ENCODE results near the gene SH3BGRL2.
"Not testable (repeated sequence)": the region's sequence is repeated elsewhere in the genome, so short reads cannot be mapped to it uniquely, and the experiment has no call there.

The SH3BGRL2 gene

DNA sequence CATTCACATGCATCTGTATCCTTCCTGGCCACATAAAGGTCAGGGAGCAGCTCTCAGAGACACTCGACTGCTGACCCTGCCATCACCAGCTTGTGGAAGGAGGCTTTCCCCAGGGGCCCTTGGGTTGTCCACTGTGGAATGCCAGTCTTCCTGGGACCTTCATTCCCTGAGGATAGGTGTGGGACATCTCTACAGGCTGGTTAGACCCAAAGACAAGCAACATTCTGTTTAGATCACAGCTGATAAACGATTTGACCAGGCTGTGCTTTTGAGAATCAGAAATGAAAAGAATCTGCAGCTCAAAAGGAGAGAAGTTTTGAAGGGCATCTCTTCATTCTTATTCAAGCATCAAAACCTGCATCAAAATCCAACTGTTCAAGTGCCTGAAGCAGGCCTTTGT is 18.2 kb upstream of the SH3BGRL2 start:
- TF ChIP-seq, protein P1, sequence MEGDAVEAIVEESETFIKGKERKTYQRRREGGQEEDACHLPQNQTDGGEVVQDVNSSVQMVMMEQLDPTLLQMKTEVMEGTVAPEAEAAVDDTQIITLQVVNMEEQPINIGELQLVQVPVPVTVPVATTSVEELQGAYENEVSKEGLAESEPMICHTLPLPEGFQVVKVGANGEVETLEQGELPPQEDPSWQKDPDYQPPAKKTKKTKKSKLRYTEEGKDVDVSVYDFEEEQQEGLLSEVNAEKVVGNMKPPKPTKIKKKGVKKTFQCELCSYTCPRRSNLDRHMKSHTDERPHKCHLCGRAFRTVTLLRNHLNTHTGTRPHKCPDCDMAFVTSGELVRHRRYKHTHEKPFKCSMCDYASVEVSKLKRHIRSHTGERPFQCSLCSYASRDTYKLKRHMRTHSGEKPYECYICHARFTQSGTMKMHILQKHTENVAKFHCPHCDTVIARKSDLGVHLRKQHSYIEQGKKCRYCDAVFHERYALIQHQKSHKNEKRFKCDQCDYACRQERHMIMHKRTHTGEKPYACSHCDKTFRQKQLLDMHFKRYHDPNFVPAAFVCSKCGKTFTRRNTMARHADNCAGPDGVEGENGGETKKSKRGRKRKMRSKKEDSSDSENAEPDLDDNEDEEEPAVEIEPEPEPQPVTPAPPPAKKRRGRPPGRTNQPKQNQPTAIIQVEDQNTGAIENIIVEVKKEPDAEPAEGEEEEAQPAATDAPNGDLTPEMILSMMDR (IDR thresholded peaks at IDR 0.05; ENCODE audit: poor library complexity, severe bottlenecking) = no peak
- Histone ChIP-seq H3K9me3 (ENCODE audit: severe bottlenecking) (no peaks in the 10 kb centered on the region), H3K4me1 (ENCODE audit: insufficient read depth, poor library complexity, severe bottlenecking) (no peaks in the 10 kb centered on the region), H3K36me3 (ENCODE audit: low read depth) (no peaks in the 10 kb centered on the region), H3K27me3 (ENCODE audit: insufficient read depth, poor library complexity, severe bottlenecking) (no peaks in the 10 kb centered on the region), H3K4me3 (ENCODE audit: severe bottlenecking) (no peak overlapping the region), H3K27ac (ENCODE audit: poor library complexity, severe bottlenecking) (no peak overlapping the region)
- DNase-seq (ENCODE audit: low spot score) (no peak), ATAC-seq (ENCODE audit: low read depth) (no peak)

DNA sequence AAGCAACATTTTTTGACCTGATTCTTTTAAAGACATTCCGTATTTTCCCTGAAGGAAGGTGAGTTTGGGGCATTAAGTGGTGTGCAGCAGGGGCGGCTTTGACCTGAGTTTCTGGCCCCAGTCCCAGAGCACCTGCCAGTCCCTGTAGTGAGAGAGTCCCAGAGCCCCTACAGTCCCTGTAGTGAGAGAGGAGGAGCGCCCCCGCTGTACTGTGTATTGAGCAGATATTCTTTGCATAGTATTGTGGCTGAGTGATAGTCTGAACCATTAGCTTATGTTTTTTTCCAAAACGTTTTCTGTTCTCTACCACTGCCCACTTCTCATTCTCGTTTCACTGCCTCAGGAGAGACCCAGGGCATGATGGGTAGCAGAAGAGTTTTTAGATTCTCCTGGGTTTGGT is 17.2 kb upstream of the SH3BGRL2 start:
- H3K4me3 ChIP-seq (ENCODE audit: severe bottlenecking) = no peak overlapping the region
- no peaks in the 10 kb centered on the region for H3K36me3 ChIP-seq (ENCODE audit: low read depth)
- H3K27me3 ChIP-seq (ENCODE audit: insufficient read depth, poor library complexity, severe bottlenecking) = no peaks in the 10 kb centered on the region
- DNase-seq (ENCODE audit: low spot score) = no peak
- TF ChIP-seq, protein P1 (IDR thresholded peaks at IDR 0.05; ENCODE audit: poor library complexity, severe bottlenecking) = no peak
- no peaks in the 10 kb centered on the region for H3K9me3 ChIP-seq (ENCODE audit: severe bottlenecking)
- ATAC-seq (ENCODE audit: low read depth) = no peak
- no peaks in the 10 kb centered on the region for H3K4me1 ChIP-seq (ENCODE audit: insufficient read depth, poor library complexity, severe bottlenecking)
- no peak overlapping the region for H3K27ac ChIP-seq (ENCODE audit: poor library complexity, severe bottlenecking)

DNA sequence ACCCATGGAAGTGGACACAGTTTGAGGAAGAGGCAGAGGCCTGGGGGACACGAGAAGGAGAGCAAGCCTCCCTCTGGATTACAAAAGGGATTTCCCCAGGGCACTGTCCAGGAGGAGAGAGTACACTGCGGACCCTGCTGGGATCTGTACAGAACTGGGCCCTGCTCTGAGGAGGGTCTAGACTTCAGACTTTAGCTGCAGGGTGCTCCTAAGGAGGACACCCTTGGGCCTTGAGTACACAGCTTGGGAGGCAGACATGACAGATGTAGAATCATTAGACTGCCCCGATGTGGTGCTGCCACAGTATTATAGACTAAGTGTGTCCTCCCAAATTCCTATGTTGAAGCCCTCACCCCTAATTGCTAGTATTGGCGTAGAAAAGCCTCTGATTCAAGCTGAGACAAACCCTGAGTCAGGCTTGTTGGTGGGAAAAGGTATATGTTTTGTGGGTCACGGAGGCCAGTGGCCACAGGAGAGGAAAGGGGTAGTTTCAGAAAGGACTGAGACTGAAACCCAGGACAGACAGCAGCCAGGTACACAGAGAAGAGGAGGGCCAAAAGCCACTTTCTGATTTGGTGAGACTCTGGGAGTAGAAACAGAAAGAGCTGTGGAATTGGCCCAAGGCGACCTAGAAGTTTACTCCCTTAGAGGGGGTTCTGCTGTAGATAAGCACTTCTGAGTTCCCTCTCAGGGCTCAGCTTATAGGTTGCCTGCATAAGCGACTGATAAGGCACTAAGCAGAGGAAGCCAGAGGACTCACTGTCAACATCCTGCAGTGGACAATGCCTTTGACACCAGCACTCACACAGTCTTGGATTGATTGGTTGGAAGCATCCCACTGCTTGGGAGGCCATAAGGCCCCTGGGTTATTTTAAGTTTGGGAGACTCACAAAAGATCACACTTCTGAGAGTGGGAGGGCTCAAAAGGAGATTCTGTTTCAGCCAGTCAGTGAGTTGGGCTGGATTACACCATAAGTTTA is 16.5 kb upstream of the SH3BGRL2 start:
- TF ChIP-seq, protein P1 (IDR thresholded peaks at IDR 0.05; ENCODE audit: poor library complexity, severe bottlenecking) = no peak
- ATAC-seq (ENCODE audit: low read depth) = no peak

DNA sequence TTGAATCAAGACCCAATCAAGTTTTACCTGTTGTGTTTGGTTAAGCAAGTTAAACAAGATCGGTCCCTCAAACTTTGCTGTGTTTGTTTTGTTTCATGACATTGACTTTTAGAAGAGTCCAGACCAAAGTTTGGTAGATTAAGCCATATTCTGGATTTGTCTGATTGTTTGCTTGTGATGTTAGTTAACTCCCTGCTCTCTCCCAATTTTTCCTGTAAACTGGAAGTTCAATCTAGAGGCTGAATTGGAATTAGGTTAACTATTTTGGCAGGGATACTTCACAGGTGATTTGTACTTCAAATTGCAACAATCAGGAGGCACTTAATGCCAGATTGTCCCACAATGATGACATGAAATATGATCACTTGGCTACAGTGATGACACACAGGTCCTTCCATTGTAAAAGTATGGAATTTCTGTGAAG is 13.6 kb upstream of the SH3BGRL2 start:
- no peaks in the 10 kb centered on the region for H3K36me3 ChIP-seq (ENCODE audit: low read depth)
- DNase-seq (ENCODE audit: low spot score) (no peak), ATAC-seq (ENCODE audit: low read depth) (no peak)
- no peak overlapping the region for H3K27ac ChIP-seq (ENCODE audit: poor library complexity, severe bottlenecking)
- TF ChIP-seq, protein P1 (IDR thresholded peaks at IDR 0.05; ENCODE audit: poor library complexity, severe bottlenecking) = no peak
- H3K27me3 ChIP-seq (ENCODE audit: insufficient read depth, poor library complexity, severe bottlenecking) = no peaks in the 10 kb centered on the region
- no peak overlapping the region for H3K4me3 ChIP-seq (ENCODE audit: severe bottlenecking)
- H3K4me1 ChIP-seq (ENCODE audit: insufficient read depth, poor library complexity, severe bottlenecking) = no peaks in the 10 kb centered on the region
- H3K9me3 ChIP-seq (ENCODE audit: severe bottlenecking) = no peaks in the 10 kb centered on the region

More for the DNA sequence above, 16.5 kb upstream of the SH3BGRL2 start:
- Histone ChIP-seq H3K27ac (ENCODE audit: poor library complexity, severe bottlenecking) (no peak overlapping the region), H3K27me3 (ENCODE audit: insufficient read depth, poor library complexity, severe bottlenecking) (no peaks in the 10 kb centered on the region), H3K4me1 (ENCODE audit: insufficient read depth, poor library complexity, severe bottlenecking) (no peaks in the 10 kb centered on the region), H3K36me3 (ENCODE audit: low read depth) (no peaks in the 10 kb centered on the region), H3K9me3 (ENCODE audit: severe bottlenecking) (no peaks in the 10 kb centered on the region), H3K4me3 (ENCODE audit: severe bottlenecking) (no peak overlapping the region)
- no peak for DNase-seq (ENCODE audit: low spot score)

DNA sequence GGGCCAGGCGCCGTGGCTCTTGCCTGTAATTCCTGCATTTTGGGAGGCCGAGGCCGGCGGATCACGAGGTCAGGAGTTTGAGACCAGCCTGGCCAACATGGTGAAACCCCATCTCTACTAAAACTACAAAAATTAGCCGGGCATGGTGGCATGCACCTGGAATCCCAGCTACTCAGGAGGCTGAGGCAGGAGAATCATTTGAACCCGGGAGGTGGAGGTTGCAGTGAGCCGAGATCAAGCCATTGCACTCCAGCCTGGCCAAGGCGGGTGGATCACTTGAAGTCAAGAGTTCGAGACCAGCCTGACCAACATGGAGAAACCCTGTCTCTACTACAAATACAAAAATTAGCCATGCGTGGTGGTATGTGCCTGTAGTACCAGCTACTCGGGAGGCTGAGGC is 12.7 kb upstream of the SH3BGRL2 start:
- H3K4me1 ChIP-seq (ENCODE audit: insufficient read depth, poor library complexity, severe bottlenecking); DNase-seq (ENCODE audit: low spot score); H3K9me3 ChIP-seq (ENCODE audit: severe bottlenecking); ATAC-seq (ENCODE audit: low read depth); H3K36me3 ChIP-seq (ENCODE audit: low read depth); H3K27ac ChIP-seq (ENCODE audit: poor library complexity, severe bottlenecking); H3K27me3 ChIP-seq (ENCODE audit: insufficient read depth, poor library complexity, severe bottlenecking); H3K4me3 ChIP-seq (ENCODE audit: severe bottlenecking): not testable (repeated sequence)

Measured in RWPE2 (cell line).